Hypothalamus (tissue), 51 donors: ENCODE results near the gene SYCP2.

Source experiments
- DNase-seq, 51 donors: peaks; one replicate each; lab custom pipeline; 2025; lab: John Stamatoyannopoulos, UW

SYCP2 gene

GRCh38 chr20:59825944-59826759, 107.3 kb downstream of the SYCP2 start:
- DNase-seq = no peak

GRCh38 chr20:59825563-59825920, 107.9 kb downstream of the SYCP2 start:
- no peak for DNase-seq

GRCh38 chr20:59824711-59825562, 108.5 kb downstream of the SYCP2 start:
- no peak for DNase-seq

GRCh38 chr20:59823491-59824259, 109.8 kb downstream of the SYCP2 start:
- peak in 1 of 51 donors; percentile 29 for DNase-seq

- DNase-seq = no peak
Measured at GRCh38 chr20:59823030-59823423, 110.4 kb downstream of the SYCP2 start.

GRCh38 chr20:59822291-59823029, 111.0 kb downstream of the SYCP2 start:
- DNase-seq = no peak

GRCh38 chr20:59821788-59822187, 111.6 kb downstream of the SYCP2 start:
- DNase-seq = no peak

- DNase-seq = no peak
Measured at GRCh38 chr20:59821201-59821600, 112.2 kb downstream of the SYCP2 start.

GRCh38 chr20:59820204-59821041, 113.0 kb downstream of the SYCP2 start:
- DNase-seq = peak in 34 of 51 donors; percentile 19 to 83 (median 58)

- no peak for DNase-seq
Measured at GRCh38 chr20:59819496-59820203, 113.8 kb downstream of the SYCP2 start.

GRCh38 chr20:59818911-59819310, 114.5 kb downstream of the SYCP2 start:
- DNase-seq = no peak

GRCh38 chr20:59817846-59818615, 115.4 kb downstream of the SYCP2 start:
- DNase-seq = no peak

GRCh38 chr20:59817406-59817805, 116.0 kb downstream of the SYCP2 start:
- DNase-seq = no peak

- no peak for DNase-seq
Measured at GRCh38 chr20:59816146-59816738, 117.2 kb downstream of the SYCP2 start.

GRCh38 chr20:59814840-59815340, 118.5 kb downstream of the SYCP2 start:
- DNase-seq = no peak

- no peak for DNase-seq
Measured at GRCh38 chr20:59813948-59814839, 119.2 kb downstream of the SYCP2 start.
